Measurements from ENCODE around the gene EPHX1.

EPHX1 gene

GRCh38 chr1:225888289-225888897, 78.5 kb downstream of the EPHX1 start:
- no peak overlapping the region for H3K4me3 ChIP-seq (ENCODE audit: low read depth in 1 of 2, low read length in 2 of 2)
- H3K9me3 ChIP-seq (ENCODE audit: low read length): no peaks in the 10 kb centered on the region
- no peaks in the 10 kb centered on the region for H3K27me3 ChIP-seq (ENCODE audit: control insufficient read depth in 1 of 2, insufficient read depth in 2 of 2, low read length in 2 of 2)
- H3K36me3 ChIP-seq (ENCODE audit: insufficient read depth, low read length): no peaks in the 10 kb centered on the region
- H3K27ac ChIP-seq (ENCODE audit: low read depth, low read length): no peak overlapping the region
- H3K9ac ChIP-seq (ENCODE audit: low read length): no peak overlapping the region
- H3K4me1 ChIP-seq (ENCODE audit: insufficient read depth, low read length): no peaks in the 10 kb centered on the region

GRCh38 chr1:225888898-225889601, 79.1 kb downstream of the EPHX1 start, which contains the start of gene LEFTY1:
LEFTY1 (minus strand) TSS chr1:225889146; CDS start chr1:225889066, 80 bp downstream.
- H3K9me3 ChIP-seq (ENCODE audit: low read length): no peaks in the 10 kb centered on the region
- H3K27me3 ChIP-seq (ENCODE audit: control insufficient read depth in 1 of 2, insufficient read depth in 2 of 2, low read length in 2 of 2): no peaks in the 10 kb centered on the region
- H3K27ac ChIP-seq (ENCODE audit: low read depth, low read length): no peak within 1 kb of the TSS
- H3K36me3 ChIP-seq (ENCODE audit: insufficient read depth, low read length): no peaks in the 10 kb centered on the region
- H3K9ac ChIP-seq (ENCODE audit: low read length): no peak within 1 kb of the TSS
- H3K4me1 ChIP-seq (ENCODE audit: insufficient read depth, low read length): no peaks in the 10 kb centered on the region
- H3K4me3 ChIP-seq (ENCODE audit: low read depth in 1 of 2, low read length in 2 of 2): no peak within 1 kb of the TSS

- no peaks in the 10 kb centered on the region for H3K4me1 ChIP-seq (ENCODE audit: insufficient read depth, low read length)
- H3K27me3 ChIP-seq (ENCODE audit: control insufficient read depth in 1 of 2, insufficient read depth in 2 of 2, low read length in 2 of 2): no peaks in the 10 kb centered on the region
- no peaks in the 10 kb centered on the region for H3K36me3 ChIP-seq (ENCODE audit: insufficient read depth, low read length)
- no peak overlapping the region for H3K27ac ChIP-seq (ENCODE audit: low read depth, low read length)
- no peaks in the 10 kb centered on the region for H3K9me3 ChIP-seq (ENCODE audit: low read length)
- no peak overlapping the region for H3K9ac ChIP-seq (ENCODE audit: low read length)
- H3K4me3 ChIP-seq (ENCODE audit: low read depth in 1 of 2, low read length in 2 of 2): no peak overlapping the region
These were observed 79.8 kb downstream of the EPHX1 start for GRCh38 chr1:225889743-225890142.

GRCh38 chr1:225890346-225891228, 80.7 kb downstream of the EPHX1 start:
- Histone ChIP-seq H3K9me3 (ENCODE audit: low read length) (no peaks in the 10 kb centered on the region), H3K27me3 (ENCODE audit: control insufficient read depth in 1 of 2, insufficient read depth in 2 of 2, low read length in 2 of 2) (no peaks in the 10 kb centered on the region), H3K36me3 (ENCODE audit: insufficient read depth, low read length) (no peaks in the 10 kb centered on the region), H3K4me1 (ENCODE audit: insufficient read depth, low read length) (no peaks in the 10 kb centered on the region), H3K9ac (ENCODE audit: low read length) (no peak overlapping the region), H3K27ac (ENCODE audit: low read depth, low read length) (no peak overlapping the region), H3K4me3 (ENCODE audit: low read depth in 1 of 2, low read length in 2 of 2) (no peak overlapping the region)

- Histone ChIP-seq H3K9ac (ENCODE audit: low read length) (no peak overlapping the region), H3K27ac (ENCODE audit: low read depth, low read length) (no peak overlapping the region), H3K36me3 (ENCODE audit: insufficient read depth, low read length) (no peaks in the 10 kb centered on the region), H3K9me3 (ENCODE audit: low read length) (no peaks in the 10 kb centered on the region), H3K27me3 (ENCODE audit: control insufficient read depth in 1 of 2, insufficient read depth in 2 of 2, low read length in 2 of 2) (no peaks in the 10 kb centered on the region), H3K4me3 (ENCODE audit: low read depth in 1 of 2, low read length in 2 of 2) (no peak overlapping the region), H3K4me1 (ENCODE audit: insufficient read depth, low read length) (no peaks in the 10 kb centered on the region)
These were observed 81.5 kb downstream of the EPHX1 start for GRCh38 chr1:225891229-225891972.

GRCh38 chr1:225892307-225892706, 82.4 kb downstream of the EPHX1 start:
- no peak overlapping the region for H3K4me3 ChIP-seq (ENCODE audit: low read depth in 1 of 2, low read length in 2 of 2)
- H3K4me1 ChIP-seq (ENCODE audit: insufficient read depth, low read length): no peaks in the 10 kb centered on the region
- no peaks in the 10 kb centered on the region for H3K27me3 ChIP-seq (ENCODE audit: control insufficient read depth in 1 of 2, insufficient read depth in 2 of 2, low read length in 2 of 2)
- no peaks in the 10 kb centered on the region for H3K9me3 ChIP-seq (ENCODE audit: low read length)
- H3K36me3 ChIP-seq (ENCODE audit: insufficient read depth, low read length): no peaks in the 10 kb centered on the region
- H3K27ac ChIP-seq (ENCODE audit: low read depth, low read length): no peak overlapping the region
- H3K9ac ChIP-seq (ENCODE audit: low read length): no peak overlapping the region

Data from muscle layer of colon (tissue), 2 donors.